Gastroesophageal sphincter (tissue), 4 donors: Measurements from ENCODE around the gene LSR. TPM values are rescaled to one million over a fixed set of nuclear protein-coding genes. Genes with fewer than 3 reads are reported as not detected.

ENCODE experiments used
- ATAC-seq: fragments of 150-250 bp; one replicate; pipeline ENCODE4 v1.9.1; 2016; ENCODE audit warnings: mild to moderate bottlenecking, moderate library complexity
- H3K27ac ChIP-seq, 4 donors: fragments of 200-600 bp; sonication (generic) in 3 of 4; 1 replicate in 3 of 4; 2 replicates in 1 of 4; pipeline ENCODE4 v1.5.1; 2016 to 2019
- H3K27me3 ChIP-seq: fragments of 200-600 bp; sonication (generic); one replicate; pipeline ENCODE4 v1.5.1; 2019
- H3K36me3 ChIP-seq, 2 donors: fragments of 200-600 bp; sonication (generic); one replicate each; pipeline ENCODE4 v1.5.1; 2019; ENCODE audit warnings: control low read depth in 1 of 2
- H3K4me1 ChIP-seq, 3 donors: fragments of 200-600 bp; sonication (generic); 1 replicate in 2 of 3; 2 replicates in 1 of 3; pipeline ENCODE4 v1.5.1; 2016 to 2019; ENCODE audit warnings: control low read depth in 2 of 3
- H3K4me3 ChIP-seq, 2 donors: fragments of 200-600 bp; sonication (generic); one replicate each; pipeline ENCODE4 v1.5.1; 2019; ENCODE audit warnings: mild to moderate bottlenecking in 1 of 2, moderate library complexity in 1 of 2
- H3K9me3 ChIP-seq, 3 donors: fragments of 200-600 bp; sonication (generic); one replicate each; pipeline ENCODE4 v1.5.1; 2017 to 2019; ENCODE audit warnings: control low read depth in 2 of 3
- CTCF ChIP-seq, 4 experiments: fragments of 200-600 bp in 2 of 4; fragments of 450-650 bp in 2 of 4; sonication (generic) in 1 of 4; IDR thresholded peaks; one replicate each; pipeline ENCODE4 v1.5.1; 2017 to 2019; ENCODE audit warnings: antibody characterized with exemption in 4 of 4, mild to moderate bottlenecking in 2 of 4, moderate library complexity in 2 of 4
- EP300 ChIP-seq: sonication (generic); formaldehyde crosslinking; IDR thresholded peaks from one replicate; pipeline ENCODE4 v1.6.1; 2017; ENCODE audit warnings: antibody characterized with exemption, mild to moderate bottlenecking
- POLR2A ChIP-seq, 2 donors: fragments of 450-650 bp; IDR thresholded peaks; one replicate each; pipeline ENCODE4 v1.6.1; 2017; ENCODE audit warnings: antibody characterized with exemption in 2 of 2, mild to moderate bottlenecking in 2 of 2, moderate library complexity in 1 of 2
- POLR2AphosphoS5 ChIP-seq: sonication (generic); formaldehyde crosslinking; IDR thresholded peaks from one replicate; pipeline ENCODE4 v1.6.1; 2017; ENCODE audit warnings: antibody characterized with exemption
- WGBS, 2 donors: methylation state at CpG; one replicate each; pipeline ENCODE4 v1.1.5; 2018; ENCODE audit warnings: low coverage in 1 of 2; 5-methylcytosine and 5-hydroxymethylcytosine counted together
- total RNA-seq, 4 donors: library from RNA; depleted of rRNA; stranded (reverse); fragments of >200 nt; gene quantifications; one replicate each; pipeline ENCODE4 v1.1.0, GENCODE V29; 2016

LSR gene
- total RNA-seq, 4 donors from 2014 or later, result 3.3 to 6.6 (median 5.2) TPM

GRCh38 chr19:35298561-35298972 is 49.8 kb downstream of the LSR start:
- H3K27me3 ChIP-seq, result peaks cover 92% of the 10 kb centered on the region
- no peaks in the 10 kb centered on the region for H3K9me3 ChIP-seq
- no peaks in the 10 kb centered on the region for H3K4me1 ChIP-seq
- no peaks in the 10 kb centered on the region for H3K36me3 ChIP-seq
- no peak overlapping the region for H3K4me3 ChIP-seq
- 88% methylated on average over 4 to 5 of the region's 5 CpGs for WGBS, 2 donors
- no peak overlapping the region for H3K27ac ChIP-seq
- ATAC-seq, result no peak
- TF ChIP-seq EP300, result no peak
- TF ChIP-seq POLR2A (IDR thresholded peaks at IDR 0.05), result no peak
- no peak for TF ChIP-seq POLR2AphosphoS5
- no peak for TF ChIP-seq CTCF (IDR thresholded peaks at IDR 0.05)

- no peak overlapping the region for H3K27ac ChIP-seq
- H3K9me3 ChIP-seq, result no peaks in the 10 kb centered on the region
- no peak overlapping the region for H3K4me3 ChIP-seq
- no peaks in the 10 kb centered on the region for H3K4me1 ChIP-seq
- TF ChIP-seq POLR2AphosphoS5, result no peak
- TF ChIP-seq POLR2A (IDR thresholded peaks at IDR 0.05), result no peak
- no peak for TF ChIP-seq CTCF (IDR thresholded peaks at IDR 0.05)
- no peak for TF ChIP-seq EP300
- 67% methylated on average over 5 of the region's 55 CpGs; no CpG with 5 or more reads in 1 of the 2 donors for WGBS, 2 donors
- no peak for ATAC-seq
- peaks cover 92% of the 10 kb centered on the region for H3K27me3 ChIP-seq
- H3K36me3 ChIP-seq, result no peaks in the 10 kb centered on the region
These were observed 50.9 kb downstream of the LSR start for GRCh38 chr19:35299523-35300338.

- 77% methylated on average over 6 of the region's 10 CpGs; no CpG with 5 or more reads in 1 of the 2 donors for WGBS, 2 donors
- Histone ChIP-seq H3K9me3 (no peaks in the 10 kb centered on the region), H3K27ac (no peak overlapping the region), H3K4me1 (no peaks in the 10 kb centered on the region), H3K27me3 (peaks cover 92% of the 10 kb centered on the region), H3K36me3 (no peaks in the 10 kb centered on the region), H3K4me3 (no peak overlapping the region)
- ATAC-seq, result no peak
- TF ChIP-seq CTCF (IDR thresholded peaks at IDR 0.05) (no peak), POLR2A (IDR thresholded peaks at IDR 0.05) (no peak), EP300 (no peak), POLR2AphosphoS5 (no peak)
These were observed 51.5 kb downstream of the LSR start for GRCh38 chr19:35300339-35300649.

GRCh38 chr19:35301961-35302360 is 53.2 kb downstream of the LSR start:
- no peak for ATAC-seq
- no peaks in the 10 kb centered on the region for H3K9me3 ChIP-seq
- H3K27me3 ChIP-seq, result peaks cover 89% of the 10 kb centered on the region
- 88 to 93% methylated on average over 1 to 2 of the region's 2 CpGs for WGBS, 2 donors
- no peaks in the 10 kb centered on the region for H3K36me3 ChIP-seq
- TF ChIP-seq POLR2A (IDR thresholded peaks at IDR 0.05) (no peak), CTCF (IDR thresholded peaks at IDR 0.05) (no peak), EP300 (no peak), POLR2AphosphoS5 (no peak)
- H3K4me1 ChIP-seq, result no peaks in the 10 kb centered on the region
- H3K4me3 ChIP-seq, result no peak overlapping the region
- H3K27ac ChIP-seq, result no peak overlapping the region

GRCh38 chr19:35302446-35302845 is 53.6 kb downstream of the LSR start:
- no peak overlapping the region for H3K27ac ChIP-seq
- 74 to 81% methylated on average over 5 to 7 of the region's 16 CpGs for WGBS, 2 donors
- no peaks in the 10 kb centered on the region for H3K4me1 ChIP-seq
- no peak for TF ChIP-seq EP300
- TF ChIP-seq CTCF (IDR thresholded peaks at IDR 0.05), result no peak
- no peak for TF ChIP-seq POLR2AphosphoS5
- TF ChIP-seq POLR2A (IDR thresholded peaks at IDR 0.05), result no peak
- H3K4me3 ChIP-seq, result no peak overlapping the region
- no peaks in the 10 kb centered on the region for H3K36me3 ChIP-seq
- H3K9me3 ChIP-seq, result no peaks in the 10 kb centered on the region
- H3K27me3 ChIP-seq, result peaks cover 87% of the 10 kb centered on the region
- no peak for ATAC-seq
